Fibroblast of skin of right quadriceps (primary cell): Measurements from ENCODE around the gene LY9.

ENCODE experiments used
- DNase-seq: peaks from one replicate; pipeline ENCODE4 v3.0.0-alpha.2; 2013

LY9 gene, protein sequence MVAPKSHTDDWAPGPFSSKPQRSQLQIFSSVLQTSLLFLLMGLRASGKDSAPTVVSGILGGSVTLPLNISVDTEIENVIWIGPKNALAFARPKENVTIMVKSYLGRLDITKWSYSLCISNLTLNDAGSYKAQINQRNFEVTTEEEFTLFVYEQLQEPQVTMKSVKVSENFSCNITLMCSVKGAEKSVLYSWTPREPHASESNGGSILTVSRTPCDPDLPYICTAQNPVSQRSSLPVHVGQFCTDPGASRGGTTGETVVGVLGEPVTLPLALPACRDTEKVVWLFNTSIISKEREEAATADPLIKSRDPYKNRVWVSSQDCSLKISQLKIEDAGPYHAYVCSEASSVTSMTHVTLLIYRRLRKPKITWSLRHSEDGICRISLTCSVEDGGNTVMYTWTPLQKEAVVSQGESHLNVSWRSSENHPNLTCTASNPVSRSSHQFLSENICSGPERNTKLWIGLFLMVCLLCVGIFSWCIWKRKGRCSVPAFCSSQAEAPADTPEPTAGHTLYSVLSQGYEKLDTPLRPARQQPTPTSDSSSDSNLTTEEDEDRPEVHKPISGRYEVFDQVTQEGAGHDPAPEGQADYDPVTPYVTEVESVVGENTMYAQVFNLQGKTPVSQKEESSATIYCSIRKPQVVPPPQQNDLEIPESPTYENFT

GRCh38 chr1:160795951-160796383 lies at the start of gene LY9:
Gene LY9, plus strand, starts transcription at chr1:160796174. Its CDS starts 14 bp downstream, at chr1:160796188.
- DNase-seq = no peak

DNA sequence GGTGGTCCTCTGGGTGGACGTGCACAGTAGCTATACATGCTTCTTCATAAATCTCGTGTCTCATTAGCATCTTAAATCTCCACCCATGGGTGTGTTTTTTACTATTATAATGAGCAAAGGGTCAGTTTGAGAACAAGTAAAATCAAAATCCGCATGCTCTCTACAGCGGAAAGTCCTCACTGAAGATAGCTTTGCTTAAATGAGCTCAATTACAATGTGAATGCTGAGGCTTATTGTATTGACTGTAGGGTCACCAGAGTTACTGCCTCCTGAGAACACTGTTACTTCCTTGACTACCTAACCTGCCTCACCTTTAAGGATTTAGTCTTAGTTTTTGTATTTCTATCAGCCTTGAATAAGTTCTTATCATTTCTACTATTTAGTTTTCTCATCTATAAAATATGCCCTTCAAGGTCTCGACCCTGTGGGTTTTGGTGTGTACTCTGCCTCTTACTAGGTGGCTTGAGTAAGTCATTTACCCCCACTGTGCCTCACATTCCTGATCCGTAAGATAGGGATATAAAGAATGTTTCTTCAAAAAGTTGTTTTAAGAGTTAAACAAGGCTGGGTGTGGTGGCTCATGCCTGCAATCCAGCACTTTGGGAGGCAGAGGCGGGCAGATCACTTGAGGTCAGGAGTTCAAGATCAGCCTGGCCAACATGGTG lies 49.0 kb upstream of the LY9 start:
- DNase-seq = no peak

- no peak for DNase-seq
Observed at GRCh38 chr1:160747717-160748116, 48.3 kb upstream of the LY9 start.

GRCh38 chr1:160748181-160748877 lies 47.6 kb upstream of the LY9 start:
- peak; percentile 9 for DNase-seq

DNA sequence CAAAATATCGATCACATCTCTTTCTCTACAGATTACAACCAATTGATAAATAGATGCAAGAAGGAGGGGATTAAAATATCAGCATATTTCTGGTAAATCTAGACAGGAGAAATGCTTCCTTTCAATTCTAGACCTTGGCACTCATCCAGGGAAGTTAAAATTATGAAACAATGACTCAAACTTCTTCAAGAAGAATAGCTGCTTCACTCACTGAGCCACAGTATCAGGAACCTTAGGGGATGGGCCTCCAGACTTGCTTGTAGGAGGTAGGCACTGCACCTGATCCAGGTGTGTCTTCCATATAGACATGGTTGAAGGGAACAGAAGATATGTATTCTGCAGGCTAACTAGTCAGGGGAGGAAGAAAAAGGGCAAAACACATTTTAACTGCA lies 47.1 kb upstream of the LY9 start:
- DNase-seq = no peak

- no peak for DNase-seq
Observed at GRCh38 chr1:160750608-160751007, 45.4 kb upstream of the LY9 start.

- DNase-seq = no peak
Observed at GRCh38 chr1:160752406-160752805, 43.6 kb upstream of the LY9 start.

- DNase-seq = no peak
Observed at GRCh38 chr1:160752924-160753323, 43.0 kb upstream of the LY9 start.

DNA sequence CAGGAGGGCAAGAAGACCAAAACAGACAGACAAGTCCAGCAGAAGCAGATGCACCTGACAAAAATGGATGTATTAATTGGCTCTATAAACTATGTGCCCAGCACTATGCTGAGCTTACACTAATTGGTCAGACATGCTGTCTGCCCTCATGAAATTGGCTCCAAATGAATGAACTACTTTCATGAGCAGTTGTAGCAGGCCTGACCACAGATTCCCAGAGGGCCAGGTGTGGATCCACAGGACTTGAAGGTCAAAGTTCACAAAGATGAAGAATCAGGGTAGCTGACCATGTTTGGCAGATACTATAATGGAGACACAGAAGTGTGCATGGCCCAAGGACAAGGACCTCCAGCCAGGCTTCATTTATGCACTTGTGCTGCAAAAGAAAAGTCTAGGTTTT lies 42.4 kb upstream of the LY9 start:
- no peak for DNase-seq

DNA sequence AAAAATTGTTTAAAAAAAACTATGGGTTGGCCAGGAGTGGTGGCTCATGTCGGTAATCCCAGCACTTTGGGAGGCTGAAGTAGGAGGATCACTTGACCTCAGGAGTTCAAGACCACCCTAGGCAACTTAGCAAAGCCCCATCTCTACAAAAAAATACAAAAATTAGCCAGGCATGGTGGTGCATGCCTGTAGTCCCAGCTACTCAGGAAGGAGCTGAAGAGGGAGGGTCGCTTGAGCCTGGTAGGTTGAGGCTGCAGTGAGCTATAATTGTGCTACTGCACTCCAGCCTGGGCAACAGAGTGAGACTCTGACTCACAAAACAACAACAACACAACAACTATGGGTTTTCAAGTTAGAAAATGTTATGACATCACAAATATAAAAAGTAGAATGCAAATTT lies 40.5 kb upstream of the LY9 start:
- DNase-seq = no peak

GRCh38 chr1:160755911-160756848 lies 39.8 kb upstream of the LY9 start:
- no peak for DNase-seq

GRCh38 chr1:160756849-160757201 lies 39.1 kb upstream of the LY9 start:
- DNase-seq = no peak

DNA sequence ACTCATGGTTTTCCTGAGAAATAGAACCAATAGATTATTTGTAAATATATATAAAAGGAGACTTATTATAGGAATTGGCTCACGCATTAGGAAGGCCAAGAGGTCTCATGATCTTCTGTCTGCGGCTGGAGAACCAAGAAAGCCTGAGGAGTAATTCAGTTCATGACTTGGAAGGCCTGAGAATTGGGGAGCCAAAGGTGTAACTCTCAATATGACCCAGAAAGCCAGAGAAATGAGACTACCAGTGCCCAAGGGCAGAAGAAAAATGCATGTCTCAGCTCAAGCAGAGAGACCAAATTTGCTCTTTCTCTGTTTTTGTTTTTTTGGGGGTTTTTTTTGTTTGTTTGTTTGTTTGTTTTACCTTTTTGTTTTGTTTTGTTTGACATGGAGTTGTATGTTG lies 37.5 kb upstream of the LY9 start:
- DNase-seq = no peak

DNA sequence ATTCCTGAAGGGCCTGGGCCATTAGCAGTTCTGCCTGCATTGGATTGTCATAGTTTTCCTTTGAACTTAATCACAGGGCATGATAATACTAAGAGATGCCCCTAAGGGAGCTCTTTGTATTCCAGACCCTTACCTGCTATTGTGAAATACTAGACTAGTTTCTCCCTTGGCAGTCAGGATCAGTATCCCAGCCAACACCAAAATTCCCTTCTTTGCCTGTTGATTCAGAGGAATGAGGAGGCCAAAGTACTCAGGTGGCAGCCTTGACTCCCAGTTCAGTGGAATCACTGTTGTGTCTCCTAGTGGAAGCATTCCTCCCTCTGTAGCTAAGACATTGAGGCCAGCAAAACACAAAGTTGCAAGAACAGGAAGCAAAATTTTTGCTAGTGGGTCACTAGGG lies 36.2 kb upstream of the LY9 start:
- no peak for DNase-seq

- DNase-seq = no peak
Observed at GRCh38 chr1:160761046-160761445, 34.9 kb upstream of the LY9 start.

- no peak for DNase-seq
Observed at GRCh38 chr1:160761886-160762285, 34.1 kb upstream of the LY9 start.

DNA sequence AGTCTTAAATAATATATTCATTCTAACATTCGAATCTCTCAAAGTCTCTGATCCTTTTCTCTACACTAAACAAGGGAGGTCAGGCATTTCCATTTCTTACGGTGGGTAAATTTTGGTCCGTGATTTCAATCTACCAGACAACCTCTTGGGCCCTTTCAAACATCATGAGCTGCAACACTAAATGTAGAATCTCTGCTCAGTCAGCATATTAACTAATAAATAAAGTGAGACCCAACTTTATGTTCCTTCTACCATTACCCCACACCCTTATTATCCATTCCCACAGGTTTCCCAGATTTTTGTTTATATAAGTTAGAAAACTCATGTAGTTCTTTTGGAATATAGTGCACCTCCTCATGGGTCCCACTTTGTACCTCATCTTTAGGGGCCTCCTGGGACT lies 32.0 kb upstream of the LY9 start:
- no peak for DNase-seq

- no peak for DNase-seq
Observed at GRCh38 chr1:160767395-160768294, 28.3 kb upstream of the LY9 start.

GRCh38 chr1:160768295-160768657 lies 27.7 kb upstream of the LY9 start:
- no peak for DNase-seq

- no peak for DNase-seq
Observed at GRCh38 chr1:160772331-160772730, 23.6 kb upstream of the LY9 start.

DNA sequence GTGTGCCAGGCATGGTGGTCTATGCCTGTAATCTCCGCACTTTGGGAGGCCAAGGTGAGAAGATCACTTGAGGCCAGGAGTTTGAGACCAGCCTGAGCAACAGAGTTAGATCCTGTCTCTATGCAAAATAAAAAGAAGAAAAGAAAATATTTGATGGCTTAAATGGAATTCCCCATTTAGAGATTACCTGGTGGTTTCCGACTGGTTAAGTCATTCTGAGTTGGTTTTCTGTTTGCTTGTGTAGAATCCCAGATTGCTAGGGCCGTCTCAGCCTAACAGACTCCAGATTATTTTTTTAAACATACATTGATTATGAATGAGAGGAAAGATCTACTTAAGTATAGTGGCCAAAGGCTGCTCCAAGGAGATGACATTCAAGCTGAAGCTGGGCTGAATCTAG lies 22.9 kb upstream of the LY9 start:
- no peak for DNase-seq
